Esophagus squamous epithelium (tissue), 5 donors: ENCODE data around the gene GORASP1. TPM values are rescaled to one million over a fixed set of nuclear protein-coding genes. Genes with fewer than 3 reads are reported as not detected.

Experiments used
- DNase-seq: peaks from one replicate; lab custom pipeline; 2025; lab: John Stamatoyannopoulos, UW
- H3K27ac ChIP-seq, 4 donors: fragments of 200-600 bp; sonication (generic); one replicate each; pipeline ENCODE4 v1.5.1; 2016 to 2019; ENCODE audit warnings: mild to moderate bottlenecking in 1 of 4
- H3K27me3 ChIP-seq, 4 donors: fragments of 200-600 bp; sonication (generic); 1 replicate in 3 of 4; 2 replicates in 1 of 4; pipeline versions ENCODE4 v1.5.1 to v1.6.0; 2017 to 2021; ENCODE audit warnings: antibody characterized with exemption in 1 of 4
- H3K36me3 ChIP-seq, 3 donors: fragments of 200-600 bp; sonication (generic); one replicate each; pipeline ENCODE4 v1.5.1; 2016 to 2019
- H3K4me1 ChIP-seq, 3 donors: fragments of 200-600 bp; sonication (generic); one replicate each; pipeline ENCODE4 v1.5.1; 2017 to 2019
- H3K4me3 ChIP-seq, 4 donors: fragments of 200-600 bp; sonication (generic); 1 replicate in 3 of 4; 2 replicates in 1 of 4; pipeline ENCODE4 v1.5.1; 2016 to 2019; ENCODE audit warnings: mild to moderate bottlenecking in 2 of 4, moderate library complexity in 1 of 4
- H3K9me3 ChIP-seq, 3 donors: fragments of 200-600 bp; sonication (generic); one replicate each; pipeline ENCODE4 v1.5.1; 2016 to 2019
- POLR2A ChIP-seq, 4 donors: fragments of 450-650 bp; IDR thresholded peaks; one replicate each; pipeline ENCODE4 v1.6.1; 2017; ENCODE audit warnings: antibody characterized with exemption in 4 of 4, mild to moderate bottlenecking in 4 of 4, moderate library complexity in 3 of 4
- WGBS, 2 donors: methylation state at CpG; one replicate each; pipeline ENCODE4 v1.1.5; 2018; 5-methylcytosine and 5-hydroxymethylcytosine counted together
- intact Hi-C: fragments of 100-400 bp; cut with DNase I; formaldehyde crosslinking; loops from one replicate; pipeline ENCODE4 v1.15.0; 2022
- total RNA-seq, 4 donors: library from RNA; depleted of rRNA; stranded (reverse); fragments of >200 nt; gene quantifications; one replicate each; pipeline ENCODE4 v1.1.0, GENCODE V29; 2016
- TF ChIP-seq, protein P1 (sequence below), 6 experiments: fragments of 450-650 bp in 4 of 6; fragments of 200-600 bp in 2 of 6; sonication (generic) in 2 of 6; IDR thresholded peaks; one replicate each; pipeline ENCODE4 v1.5.1; 2016 to 2019; ENCODE audit warnings: antibody characterized with exemption in 6 of 6, mild to moderate bottlenecking in 4 of 6, moderate library complexity in 4 of 6
- donor health status: DM: yes; HTN: yes; CAD: no.

GORASP1 gene
- total RNA-seq, 4 donors from 2014 or later: 26.4 to 102 (median 43.8) TPM

- no peak for DNase-seq
- H3K36me3 ChIP-seq: peaks cover 35 to 92% (median 48%) of the 10 kb centered on the region in 3 donors
- no peak for TF ChIP-seq POLR2A (IDR thresholded peaks at IDR 0.05)
- TF ChIP-seq, protein P1, sequence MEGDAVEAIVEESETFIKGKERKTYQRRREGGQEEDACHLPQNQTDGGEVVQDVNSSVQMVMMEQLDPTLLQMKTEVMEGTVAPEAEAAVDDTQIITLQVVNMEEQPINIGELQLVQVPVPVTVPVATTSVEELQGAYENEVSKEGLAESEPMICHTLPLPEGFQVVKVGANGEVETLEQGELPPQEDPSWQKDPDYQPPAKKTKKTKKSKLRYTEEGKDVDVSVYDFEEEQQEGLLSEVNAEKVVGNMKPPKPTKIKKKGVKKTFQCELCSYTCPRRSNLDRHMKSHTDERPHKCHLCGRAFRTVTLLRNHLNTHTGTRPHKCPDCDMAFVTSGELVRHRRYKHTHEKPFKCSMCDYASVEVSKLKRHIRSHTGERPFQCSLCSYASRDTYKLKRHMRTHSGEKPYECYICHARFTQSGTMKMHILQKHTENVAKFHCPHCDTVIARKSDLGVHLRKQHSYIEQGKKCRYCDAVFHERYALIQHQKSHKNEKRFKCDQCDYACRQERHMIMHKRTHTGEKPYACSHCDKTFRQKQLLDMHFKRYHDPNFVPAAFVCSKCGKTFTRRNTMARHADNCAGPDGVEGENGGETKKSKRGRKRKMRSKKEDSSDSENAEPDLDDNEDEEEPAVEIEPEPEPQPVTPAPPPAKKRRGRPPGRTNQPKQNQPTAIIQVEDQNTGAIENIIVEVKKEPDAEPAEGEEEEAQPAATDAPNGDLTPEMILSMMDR (IDR thresholded peaks at IDR 0.05): no peak
- H3K27me3 ChIP-seq: no peaks in the 10 kb centered on the region
- WGBS, 2 donors: 53 to 62% methylated on average over 3 of the region's 3 CpGs
- H3K4me3 ChIP-seq: no peak overlapping the region
- no peaks in the 10 kb centered on the region for H3K9me3 ChIP-seq
- intact Hi-C loops: no loop called here
- H3K4me1 ChIP-seq: peaks cover 0 to 9% (median 8%) of the 10 kb centered on the region in 3 donors
- peak overlapping the region in 2 of 4 donors; percentile 5 to 19 for H3K27ac ChIP-seq
These were observed 10.7 kb downstream of the GORASP1 start for GRCh38 chr3:39096775-39097174.

DNA sequence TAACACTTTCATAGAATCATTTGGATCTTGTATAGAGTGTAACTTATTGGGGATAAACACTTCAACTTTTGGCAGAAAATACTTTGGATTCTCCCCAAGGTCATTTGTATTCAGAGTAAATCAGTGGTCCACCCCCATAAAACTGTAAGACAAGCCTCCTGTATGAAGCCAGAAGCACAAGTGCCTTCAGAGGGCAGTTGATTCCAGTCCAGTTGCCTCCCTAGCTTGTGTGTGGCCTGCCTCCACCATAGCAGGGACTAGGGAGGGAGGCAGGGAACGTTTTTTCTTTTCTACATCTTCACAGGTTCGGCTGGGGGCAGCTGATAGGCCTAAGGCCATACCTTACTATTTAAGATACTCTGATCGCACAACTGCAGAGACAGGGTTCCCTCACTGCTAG lies 11.6 kb downstream of the GORASP1 start:
- Histone ChIP-seq H3K4me1 (peaks cover 0 to 4% (median 0%) of the 10 kb centered on the region in 3 donors), H3K27me3 (no peaks in the 10 kb centered on the region), H3K36me3 (peaks cover 34 to 100% (median 52%) of the 10 kb centered on the region in 3 donors), H3K9me3 (no peaks in the 10 kb centered on the region), H3K4me3 (no peak overlapping the region), H3K27ac (peak overlapping the region in 2 of 4 donors; percentile 19 to 57)
- no peak for DNase-seq
- 68 to 74% methylated on average over 3 of the region's 3 CpGs for WGBS, 2 donors
- intact Hi-C loops: no loop called here
- TF ChIP-seq, protein P1 (IDR thresholded peaks at IDR 0.05): no peak
- no peak for TF ChIP-seq POLR2A (IDR thresholded peaks at IDR 0.05)

DNA sequence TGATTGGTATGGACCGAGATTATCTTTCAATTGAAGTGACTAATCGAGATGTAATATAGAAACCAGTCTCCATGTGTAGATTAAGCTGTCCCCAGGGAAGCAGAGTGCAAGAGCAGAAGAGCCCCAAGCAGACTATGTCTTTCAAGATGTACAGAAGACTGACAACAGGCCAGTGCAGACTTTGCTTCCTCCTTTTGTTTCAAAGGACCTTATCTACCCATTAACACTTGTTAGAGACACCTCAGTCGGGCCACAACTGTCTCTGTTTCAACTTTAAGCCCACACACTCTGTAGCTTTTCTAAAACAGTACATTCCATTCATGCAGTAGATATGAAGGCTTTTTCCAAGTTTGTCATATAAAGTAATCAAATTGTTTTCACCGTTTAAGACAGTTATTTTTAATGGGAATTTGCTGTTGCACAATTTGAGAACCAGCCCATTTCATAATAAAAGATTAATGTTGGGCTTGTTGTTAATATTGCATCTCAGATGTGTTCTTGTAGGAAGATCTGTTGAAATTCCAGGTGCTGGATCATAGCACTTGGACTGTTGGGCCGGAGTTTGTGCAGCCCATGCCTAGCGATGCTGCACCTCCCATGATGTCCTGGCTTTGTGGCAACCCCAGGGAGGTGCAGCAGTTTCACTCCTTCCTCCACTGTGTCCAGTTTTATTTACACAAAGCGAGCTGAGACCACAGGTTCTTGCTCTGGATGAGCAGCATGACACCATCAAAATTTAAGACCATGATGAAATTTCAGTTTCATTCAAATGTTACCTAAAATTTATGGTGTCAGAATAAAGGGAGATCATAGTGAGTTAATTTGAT lies 12.4 kb downstream of the GORASP1 start:
- peak overlapping the region in 2 of 4 donors; percentile 40 to 54 for H3K27ac ChIP-seq
- 75 to 78% methylated on average over 7 of the region's 7 CpGs for WGBS, 2 donors

GRCh38 chr3:39090922-39091321 lies 16.5 kb downstream of the GORASP1 start:
- intact Hi-C loops: no loop called here
- H3K4me3 ChIP-seq: no peak overlapping the region
- TF ChIP-seq POLR2A (IDR thresholded peaks at IDR 0.05): no peak
- no peak for DNase-seq
- H3K27me3 ChIP-seq: no peaks in the 10 kb centered on the region
- no peak overlapping the region for H3K27ac ChIP-seq
- 68 to 79% methylated on average over 2 of the region's 2 CpGs for WGBS, 2 donors
- H3K9me3 ChIP-seq: no peaks in the 10 kb centered on the region
- peaks cover 5 to 100% (median 31%) of the 10 kb centered on the region in 3 donors for H3K36me3 ChIP-seq
- H3K4me1 ChIP-seq: peaks cover 0 to 3% (median 0%) of the 10 kb centered on the region in 3 donors

More for the DNA sequence above, 12.4 kb downstream of the GORASP1 start:
- TF ChIP-seq, protein P1 (IDR thresholded peaks at IDR 0.05): no peak
- TF ChIP-seq POLR2A (IDR thresholded peaks at IDR 0.05): no peak
- Histone ChIP-seq H3K9me3 (no peaks in the 10 kb centered on the region), H3K4me3 (no peak overlapping the region), H3K36me3 (peaks cover 26 to 100% (median 56%) of the 10 kb centered on the region in 3 donors), H3K4me1 (peaks cover 0 to 4% (median 0%) of the 10 kb centered on the region in 3 donors), H3K27me3 (no peaks in the 10 kb centered on the region)
- no peak for DNase-seq
- intact Hi-C loops: no loop called here

- H3K27me3 ChIP-seq: no peaks in the 10 kb centered on the region
- H3K36me3 ChIP-seq: peaks cover 5 to 96% (median 21%) of the 10 kb centered on the region in 3 donors
- no peak overlapping the region for H3K4me3 ChIP-seq
- no peaks in the 10 kb centered on the region for H3K4me1 ChIP-seq
- H3K9me3 ChIP-seq: no peaks in the 10 kb centered on the region
- H3K27ac ChIP-seq: no peak overlapping the region
- intact Hi-C loops: no loop called here
- TF ChIP-seq, protein P1 (IDR thresholded peaks at IDR 0.05): no peak
- no peak for TF ChIP-seq POLR2A (IDR thresholded peaks at IDR 0.05)
- WGBS, 2 donors: 76 to 83% methylated on average over 3 of the region's 3 CpGs
- no peak for DNase-seq
These were observed 18.5 kb downstream of the GORASP1 start for GRCh38 chr3:39088889-39089288.
